WERI-Rb-1 (cell line): Measurements from ENCODE around the gene PMM1.
A peak's percentile ranks its signal among the peaks of the same experiment; 100 is the strongest.

Source experiments
- DNase-seq: peaks from one replicate; pipeline ENCODE4 v3.0.0-alpha.2; 2020
- H3K27ac ChIP-seq: fragments of 250-450 bp; sonication (Bioruptor Pico); 2 replicates; pipeline ENCODE4 v1.5.1; 2020; ENCODE audit warnings: mild to moderate bottlenecking, moderate library complexity
- H3K27me3 ChIP-seq: fragments of 250-450 bp; sonication (Bioruptor Pico); 2 replicates; pipeline ENCODE4 v1.5.1; 2021; ENCODE audit warnings: mild to moderate bottlenecking, low read depth, moderate library complexity; ENCODE audit not compliant: insufficient read depth, severe bottlenecking
- H3K36me3 ChIP-seq: fragments of 250-450 bp; sonication (Bioruptor Pico); 2 replicates; pipeline ENCODE4 v1.5.1; 2020; ENCODE audit warnings: mild to moderate bottlenecking, moderate library complexity
- H3K4me3 ChIP-seq: 2 replicates; pipeline ENCODE4 v1.5.1; 2011; ENCODE audit warnings: low read depth, mild to moderate bottlenecking, control low read depth, low read length
- H3K9me3 ChIP-seq: fragments of 250-450 bp; sonication (Bioruptor Pico); 2 replicates; pipeline ENCODE4 v1.5.1; 2021; ENCODE audit warnings: mild to moderate bottlenecking, moderate library complexity; ENCODE audit not compliant: severe bottlenecking
- TF ChIP-seq, protein P1 (sequence below): IDR thresholded peaks from 2 replicates; pipeline ENCODE4 v1.5.1; 2011; ENCODE audit warnings: low read depth, mild to moderate bottlenecking, control low read depth, inconsistent platforms, low read length

The PMM1 gene

DNA sequence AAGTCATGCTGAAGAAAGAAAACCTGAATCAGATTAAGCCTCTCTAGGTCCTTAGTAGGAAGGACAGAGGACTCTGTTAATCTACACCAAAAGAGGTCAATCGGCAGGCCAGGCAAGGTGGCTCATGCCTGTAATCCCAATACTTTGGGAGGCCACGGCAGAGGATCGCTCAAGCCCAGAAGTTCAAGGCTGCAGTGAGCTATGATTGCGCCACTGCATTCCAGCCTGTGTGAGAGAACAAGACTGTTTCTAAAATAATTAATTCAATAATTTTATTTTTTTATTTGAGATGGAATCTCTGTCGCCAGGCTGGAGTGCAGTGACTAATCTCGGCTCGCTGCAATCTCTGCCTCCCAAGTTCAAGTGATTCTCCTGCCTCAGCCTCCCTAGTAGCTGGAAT lies 35.9 kb upstream of the PMM1 start:
- H3K27ac ChIP-seq = no peak overlapping the region
- no peak for DNase-seq
- H3K9me3 ChIP-seq = no peaks in the 10 kb centered on the region
- H3K4me3 ChIP-seq = no peak overlapping the region
- TF ChIP-seq, protein P1, sequence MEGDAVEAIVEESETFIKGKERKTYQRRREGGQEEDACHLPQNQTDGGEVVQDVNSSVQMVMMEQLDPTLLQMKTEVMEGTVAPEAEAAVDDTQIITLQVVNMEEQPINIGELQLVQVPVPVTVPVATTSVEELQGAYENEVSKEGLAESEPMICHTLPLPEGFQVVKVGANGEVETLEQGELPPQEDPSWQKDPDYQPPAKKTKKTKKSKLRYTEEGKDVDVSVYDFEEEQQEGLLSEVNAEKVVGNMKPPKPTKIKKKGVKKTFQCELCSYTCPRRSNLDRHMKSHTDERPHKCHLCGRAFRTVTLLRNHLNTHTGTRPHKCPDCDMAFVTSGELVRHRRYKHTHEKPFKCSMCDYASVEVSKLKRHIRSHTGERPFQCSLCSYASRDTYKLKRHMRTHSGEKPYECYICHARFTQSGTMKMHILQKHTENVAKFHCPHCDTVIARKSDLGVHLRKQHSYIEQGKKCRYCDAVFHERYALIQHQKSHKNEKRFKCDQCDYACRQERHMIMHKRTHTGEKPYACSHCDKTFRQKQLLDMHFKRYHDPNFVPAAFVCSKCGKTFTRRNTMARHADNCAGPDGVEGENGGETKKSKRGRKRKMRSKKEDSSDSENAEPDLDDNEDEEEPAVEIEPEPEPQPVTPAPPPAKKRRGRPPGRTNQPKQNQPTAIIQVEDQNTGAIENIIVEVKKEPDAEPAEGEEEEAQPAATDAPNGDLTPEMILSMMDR = no peak
- H3K36me3 ChIP-seq = peaks cover 93% of the 10 kb centered on the region
- H3K27me3 ChIP-seq = no peaks in the 10 kb centered on the region

DNA sequence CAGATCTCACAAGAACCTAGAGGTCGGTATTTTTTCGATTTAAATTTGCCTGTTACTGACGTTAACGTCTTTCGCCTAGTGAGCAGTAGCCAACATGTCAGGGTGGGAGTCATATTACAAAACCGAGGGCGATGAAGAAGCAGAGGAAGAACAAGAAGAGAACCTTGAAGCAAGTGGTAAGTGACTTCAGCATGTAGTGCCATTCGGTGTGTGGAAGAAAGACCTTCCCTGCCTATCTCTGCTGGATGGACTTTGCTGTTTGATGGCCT lies 32.2 kb upstream of the PMM1 start:
- peak overlapping the region; percentile 99 for H3K27ac ChIP-seq
- TF ChIP-seq, protein P1 = no peak
- no peaks in the 10 kb centered on the region for H3K27me3 ChIP-seq
- H3K9me3 ChIP-seq = no peaks in the 10 kb centered on the region
- no peak for DNase-seq
- peak overlapping the region; percentile 73 for H3K4me3 ChIP-seq
- H3K36me3 ChIP-seq = peaks cover 58% of the 10 kb centered on the region

DNA sequence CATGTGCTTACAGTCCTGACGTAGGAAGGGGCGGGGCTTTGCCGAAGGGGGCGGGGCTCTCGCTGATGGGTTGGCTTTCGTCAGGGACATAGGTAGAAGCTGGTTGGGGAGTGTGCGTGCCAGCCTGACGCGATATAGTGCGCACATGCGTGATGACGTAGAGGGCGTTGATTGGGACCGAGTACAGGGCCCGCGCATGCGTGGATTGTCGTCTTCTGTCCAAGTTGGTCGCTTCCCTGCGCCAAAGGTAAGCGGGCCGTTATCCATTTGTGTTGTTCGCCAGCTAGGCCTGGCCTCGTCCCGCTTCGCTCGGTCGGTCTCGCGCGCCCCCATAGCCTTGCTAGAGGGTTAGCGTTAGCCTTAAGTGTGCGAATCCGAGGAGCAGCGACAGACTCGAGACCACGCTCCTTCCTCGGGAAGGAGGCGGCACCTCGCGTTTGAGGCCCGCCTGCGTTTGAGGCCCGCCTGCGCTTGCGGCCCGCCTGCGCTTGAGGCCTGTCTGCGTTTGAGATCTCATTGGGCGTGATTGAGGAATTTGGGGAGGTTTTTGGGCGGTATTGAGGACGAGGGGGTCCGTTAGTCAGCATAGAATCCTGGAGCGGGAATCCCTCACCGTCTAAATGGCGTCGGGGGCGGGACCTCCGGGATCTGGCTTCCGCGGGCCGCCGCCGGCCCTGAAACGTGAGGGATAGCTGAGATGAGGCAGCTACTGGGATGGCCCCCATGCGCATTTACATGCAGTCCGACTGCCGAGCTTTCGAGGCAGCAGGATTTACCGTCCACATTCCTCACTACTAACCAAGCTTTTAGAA lies 31.7 kb upstream of the PMM1 start, which contains the start of gene XRCC6:
XRCC6 (plus strand) TSS at position 197 of the 812 bp plus-strand sequence. CDS start 710 bp downstream, outside the sequence.
- H3K9me3 ChIP-seq = no peaks in the 10 kb centered on the region
- peak; percentile 100 for DNase-seq
- TF ChIP-seq, protein P1 = no peak
- peak within 1 kb of the TSS; percentile 73 for H3K4me3 ChIP-seq
- peak within 1 kb of the TSS; percentile 99 for H3K27ac ChIP-seq
- H3K27me3 ChIP-seq = no peaks in the 10 kb centered on the region
- H3K36me3 ChIP-seq = peaks cover 54% of the 10 kb centered on the region

DNA sequence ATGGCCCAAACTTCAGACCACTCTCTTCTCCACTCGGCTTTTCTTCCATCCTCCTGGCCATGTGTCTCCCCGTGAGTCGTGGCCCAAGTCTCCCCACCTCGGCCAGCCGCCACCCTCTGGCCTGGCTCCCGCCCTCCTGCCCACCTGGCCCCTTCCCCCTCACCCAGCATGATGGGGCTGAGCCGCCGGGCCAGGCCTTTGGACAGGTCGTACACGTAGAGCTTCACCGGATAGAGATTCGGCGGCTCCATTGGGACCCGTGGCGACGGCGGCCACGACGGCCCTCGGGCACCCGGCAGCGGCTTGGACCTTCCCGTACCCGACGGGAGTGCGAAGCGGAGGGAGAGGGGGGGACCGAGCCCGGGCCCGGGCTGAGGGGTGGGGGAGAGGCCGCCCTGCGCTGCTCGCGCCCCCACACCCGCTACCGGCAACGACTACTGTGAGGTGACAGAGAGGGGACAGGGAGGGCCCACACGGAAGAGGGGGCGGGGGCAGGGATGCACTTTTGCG lies 31.0 kb upstream of the PMM1 start, which contains the start of gene DESI1:
DESI1 (minus strand) TSS at position 455 of the 510 bp plus-strand sequence; CDS start at position 251, 204 bp downstream.
- DNase-seq = no peak
- H3K36me3 ChIP-seq = peaks cover 48% of the 10 kb centered on the region
- no peaks in the 10 kb centered on the region for H3K27me3 ChIP-seq
- H3K27ac ChIP-seq = peak within 1 kb of the TSS; percentile 99
- TF ChIP-seq, protein P1 = no peak
- H3K4me3 ChIP-seq = peak within 1 kb of the TSS; percentile 73
- no peaks in the 10 kb centered on the region for H3K9me3 ChIP-seq

DNA sequence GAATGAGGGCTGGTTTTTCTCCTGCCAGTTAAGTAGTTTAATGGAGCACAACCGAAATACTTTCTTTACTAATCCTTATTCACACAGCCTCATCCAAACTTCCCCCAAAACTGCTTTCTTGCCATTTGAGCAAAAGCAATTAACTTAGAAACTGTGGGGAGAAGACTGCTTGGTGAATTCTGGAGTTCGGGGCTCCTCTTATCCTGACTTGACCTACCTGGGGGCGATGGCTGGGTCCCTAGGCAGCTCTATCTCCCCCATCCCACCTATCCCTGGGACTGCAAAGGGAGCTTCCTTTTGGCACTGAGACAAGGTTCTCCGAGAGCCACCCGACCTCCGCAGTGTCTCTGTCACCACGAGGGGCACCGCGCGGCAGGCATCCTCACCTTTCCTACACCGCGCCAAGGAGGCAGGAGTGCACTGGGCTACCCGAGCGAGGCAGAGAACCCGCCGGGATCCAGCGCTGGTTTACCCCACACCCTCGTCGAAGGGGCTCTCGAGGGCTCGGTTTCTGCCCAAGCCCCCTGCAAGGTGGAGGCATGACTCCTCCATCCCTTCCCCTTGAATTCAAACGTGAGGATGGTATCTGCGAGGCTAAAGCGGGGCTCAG lies 30.4 kb upstream of the PMM1 start:
- Histone ChIP-seq H3K27me3 (no peaks in the 10 kb centered on the region), H3K4me3 (peak overlapping the region; percentile 56), H3K36me3 (peaks cover 42% of the 10 kb centered on the region), H3K9me3 (no peaks in the 10 kb centered on the region), H3K27ac (peak overlapping the region; percentile 99)
- TF ChIP-seq, protein P1 = no peak
- DNase-seq = peak; percentile 61
